Ascending aorta (tissue), 2 donors: ENCODE results near the gene WFIKKN1. TPM values are rescaled to one million over a fixed set of nuclear protein-coding genes. Genes with fewer than 3 reads are reported as not detected.

ENCODE experiments used
- DNase-seq, 2 donors: peaks; one replicate each; pipeline ENCODE4 v3.0.0-alpha.2; 2019; ENCODE audit warnings: low spot score in 2 of 2
- H3K27ac ChIP-seq, 2 donors: fragments of 200-600 bp; sonication (generic); one replicate each; pipeline ENCODE4 v1.5.1; 2016 to 2017; ENCODE audit warnings: mild to moderate bottlenecking in 1 of 2
- H3K27me3 ChIP-seq: fragments of 200-600 bp; sonication (generic); one replicate; pipeline ENCODE4 v1.5.1; 2017
- H3K36me3 ChIP-seq, 2 donors: fragments of 200-600 bp; sonication (generic); one replicate each; pipeline ENCODE4 v1.5.1; 2016
- H3K4me1 ChIP-seq, 2 donors: fragments of 200-600 bp; sonication (generic); one replicate each; pipeline ENCODE4 v1.5.1; 2016 to 2017; ENCODE audit warnings: mild to moderate bottlenecking in 1 of 2
- H3K4me3 ChIP-seq, 2 donors: fragments of 200-600 bp; sonication (generic); one replicate each; pipeline ENCODE4 v1.5.1; 2016 to 2017; ENCODE audit warnings: mild to moderate bottlenecking in 1 of 2
- H3K9me3 ChIP-seq, 2 donors: fragments of 200-600 bp; sonication (generic); one replicate each; pipeline ENCODE4 v1.5.1; 2016
- CTCF ChIP-seq, 3 experiments: fragments of 200-600 bp in 2 of 3; fragments of 450-650 bp in 1 of 3; sonication (generic) in 2 of 3; IDR thresholded peaks; one replicate each; pipeline ENCODE4 v1.5.1; 2016 to 2019; ENCODE audit warnings: antibody characterized with exemption in 3 of 3, mild to moderate bottlenecking in 1 of 3, moderate library complexity in 1 of 3
- intact Hi-C: fragments of 100-400 bp; cut with DNase I; formaldehyde crosslinking; loops from one replicate; pipeline ENCODE4 v1.15.1; 2023
- total RNA-seq: library from RNA; depleted of rRNA; stranded (reverse); fragments of >200 nt; gene quantifications from one replicate; pipeline ENCODE4 v1.1.0, GENCODE V29; 2016

WFIKKN1 gene
- total RNA-seq, 1 donor from 2014 or later: not detected

DNA sequence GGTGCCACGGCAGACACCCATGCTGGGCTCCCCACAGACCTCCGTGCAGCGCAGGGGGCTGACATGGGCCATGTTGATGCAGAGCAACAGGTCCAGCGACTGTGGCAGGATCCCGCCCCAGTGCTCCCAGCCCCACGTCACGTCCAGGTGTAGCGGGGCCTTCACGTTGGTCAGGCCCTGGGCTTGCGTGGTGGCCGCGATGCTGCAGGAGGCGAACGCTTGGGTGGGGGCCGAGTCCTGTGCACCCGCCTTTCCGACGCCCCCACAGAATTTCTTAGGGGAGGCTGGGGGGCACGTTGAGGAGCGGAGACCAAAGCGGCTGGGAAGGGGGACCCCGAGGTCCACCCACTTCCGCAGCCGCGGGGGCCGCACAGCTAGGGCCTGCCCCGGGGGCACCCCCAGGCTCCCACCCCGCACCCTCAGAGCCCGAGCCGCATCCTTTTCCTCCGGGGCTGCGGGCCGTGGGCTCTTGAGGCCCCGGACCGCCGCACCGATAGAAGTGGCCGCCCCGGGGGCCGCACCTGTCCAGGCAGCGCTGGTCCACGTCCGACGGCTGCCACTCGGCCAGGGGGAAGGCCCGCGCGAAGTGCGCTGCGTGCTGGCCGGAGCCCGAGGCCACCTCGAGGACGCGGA, 4.9 kb downstream of the WFIKKN1 start:
- intact Hi-C loops: loop anchor here (1.0 to 5.0 kb wide), 5 partner anchors 25 to 977 kb away; partner anchors contain the start of genes CAPN15, CRAMP1, IFT140 and STUB1
- peaks cover 12 to 17% of the 10 kb centered on the region in 2 donors for H3K36me3 ChIP-seq
- TF ChIP-seq CTCF (IDR thresholded peaks at IDR 0.05): no peak
- H3K27me3 ChIP-seq: no peaks in the 10 kb centered on the region
- no peaks in the 10 kb centered on the region for H3K9me3 ChIP-seq
- peak overlapping the region; percentile 81 to 97 for H3K4me3 ChIP-seq
- no peak for DNase-seq
- peaks cover 6 to 17% of the 10 kb centered on the region in 2 donors for H3K4me1 ChIP-seq
- H3K27ac ChIP-seq: peak overlapping the region; percentile 94 to 99

DNA sequence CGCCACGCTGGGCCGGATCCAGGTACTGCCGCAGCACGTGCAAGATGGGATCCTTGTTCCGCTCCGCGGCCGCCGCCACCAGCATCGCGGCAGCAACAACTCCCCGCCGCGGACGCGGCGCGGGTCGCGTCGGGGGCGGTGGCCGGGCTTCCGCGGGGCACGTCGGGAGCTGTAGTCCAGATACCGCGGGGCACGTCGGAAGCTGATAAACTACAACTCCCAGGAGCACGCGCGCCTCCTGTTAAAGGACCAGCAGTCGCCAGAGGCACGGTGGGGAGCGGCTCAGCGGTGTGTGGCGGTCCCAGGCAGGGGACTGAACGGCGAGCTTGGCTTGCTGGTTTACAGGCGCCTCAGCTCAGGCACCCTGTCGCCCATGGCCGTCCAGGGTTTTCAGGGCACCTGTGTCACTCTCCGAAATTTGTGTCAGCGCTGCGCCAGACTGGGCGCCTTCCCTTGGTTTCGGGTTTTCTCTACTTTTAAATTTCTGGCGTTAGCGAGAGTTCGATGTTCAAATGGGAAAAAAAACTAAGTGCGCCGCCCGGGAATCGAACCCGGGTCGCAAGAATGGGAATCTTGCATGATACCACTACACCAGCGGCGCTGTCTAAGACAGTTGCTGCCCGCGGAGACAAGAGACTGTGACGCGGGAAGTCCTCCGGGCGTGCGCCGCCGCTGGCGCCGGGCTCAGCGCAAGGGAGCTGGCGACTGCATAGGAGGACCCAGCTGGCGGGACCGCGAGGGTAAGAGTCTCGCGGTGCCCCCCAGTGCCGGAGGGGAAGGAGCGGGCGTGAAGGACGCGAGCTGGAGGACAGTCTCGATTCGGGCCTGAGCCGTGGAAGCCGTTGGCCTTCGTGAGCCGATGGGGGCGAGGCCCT, 5.7 kb downstream of the WFIKKN1 start, which contains the start of gene METTL26:
Gene METTL26, minus strand, starts transcription at position 100 of the 875 bp plus-strand sequence. Its CDS starts 15 bp downstream, at position 85.
- intact Hi-C loops: loop anchor here (1.0 to 5.0 kb wide), 6 partner anchors 13 to 976 kb away; partner anchors contain the start of genes CAPN15, CRAMP1, IFT140 and STUB1
- H3K27ac ChIP-seq: peak within 1 kb of the TSS; percentile 94 to 99
- H3K4me3 ChIP-seq: peak within 1 kb of the TSS; percentile 81 to 97
- H3K4me1 ChIP-seq: peaks cover 6 to 18% of the 10 kb centered on the region in 2 donors
- H3K27me3 ChIP-seq: no peaks in the 10 kb centered on the region
- peak; percentile 80 to 98 for DNase-seq
- TF ChIP-seq CTCF (IDR thresholded peaks at IDR 0.05): peak in 1 of 3 experiments; percentile 12
- H3K36me3 ChIP-seq: peaks cover 12 to 17% of the 10 kb centered on the region in 2 donors
- no peaks in the 10 kb centered on the region for H3K9me3 ChIP-seq

- Histone ChIP-seq H3K27me3 (no peaks in the 10 kb centered on the region), H3K4me3 (peak overlapping the region; percentile 81 to 97), H3K4me1 (peaks cover 6 to 19% of the 10 kb centered on the region in 2 donors), H3K27ac (peak overlapping the region; percentile 94 to 99), H3K36me3 (peaks cover 12 to 17% of the 10 kb centered on the region in 2 donors), H3K9me3 (no peaks in the 10 kb centered on the region)
- TF ChIP-seq CTCF (IDR thresholded peaks at IDR 0.05): no peak
- intact Hi-C loops: loop anchor here (1.0 to 5.0 kb wide), 5 partner anchors 12 to 975 kb away; partner anchors contain the start of genes CAPN15, CRAMP1, IFT140 and STUB1
- no peak for DNase-seq
Observed at GRCh38 chr16:637081-638018, 6.6 kb downstream of the WFIKKN1 start.

- Histone ChIP-seq H3K27me3 (no peaks in the 10 kb centered on the region), H3K9me3 (no peaks in the 10 kb centered on the region), H3K4me1 (peaks cover 11 to 26% of the 10 kb centered on the region in 2 donors), H3K36me3 (peaks cover 12 to 13% of the 10 kb centered on the region in 2 donors), H3K4me3 (no peak overlapping the region), H3K27ac (peak overlapping the region; percentile 58 to 99)
- intact Hi-C loops: loop anchor here (5.0 kb wide), 1 partner anchor 974 kb away; the partner anchor contains the start of genes CRAMP1 and IFT140
- no peak for TF ChIP-seq CTCF (IDR thresholded peaks at IDR 0.05)
- no peak for DNase-seq
Observed at GRCh38 chr16:638034-638543, 7.3 kb downstream of the WFIKKN1 start.
